HG02610 (cell line): ENCODE measurements around the gene CDC42EP1.
"Not testable (repeated sequence)": the region's sequence is repeated elsewhere in the genome, so short reads cannot be mapped to it uniquely, and the experiment has no call there.

Source experiments
- ATAC-seq: cut with Tn5 transposase; IDR thresholded peaks from one replicate; pipeline ENCODE4 v1.9.1; 2021; ENCODE audit warnings: mild to moderate bottlenecking, moderate library complexity; ENCODE audit not compliant: unreplicated experiment

The CDC42EP1 gene, protein sequence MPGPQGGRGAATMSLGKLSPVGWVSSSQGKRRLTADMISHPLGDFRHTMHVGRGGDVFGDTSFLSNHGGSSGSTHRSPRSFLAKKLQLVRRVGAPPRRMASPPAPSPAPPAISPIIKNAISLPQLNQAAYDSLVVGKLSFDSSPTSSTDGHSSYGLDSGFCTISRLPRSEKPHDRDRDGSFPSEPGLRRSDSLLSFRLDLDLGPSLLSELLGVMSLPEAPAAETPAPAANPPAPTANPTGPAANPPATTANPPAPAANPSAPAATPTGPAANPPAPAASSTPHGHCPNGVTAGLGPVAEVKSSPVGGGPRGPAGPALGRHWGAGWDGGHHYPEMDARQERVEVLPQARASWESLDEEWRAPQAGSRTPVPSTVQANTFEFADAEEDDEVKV

DNA sequence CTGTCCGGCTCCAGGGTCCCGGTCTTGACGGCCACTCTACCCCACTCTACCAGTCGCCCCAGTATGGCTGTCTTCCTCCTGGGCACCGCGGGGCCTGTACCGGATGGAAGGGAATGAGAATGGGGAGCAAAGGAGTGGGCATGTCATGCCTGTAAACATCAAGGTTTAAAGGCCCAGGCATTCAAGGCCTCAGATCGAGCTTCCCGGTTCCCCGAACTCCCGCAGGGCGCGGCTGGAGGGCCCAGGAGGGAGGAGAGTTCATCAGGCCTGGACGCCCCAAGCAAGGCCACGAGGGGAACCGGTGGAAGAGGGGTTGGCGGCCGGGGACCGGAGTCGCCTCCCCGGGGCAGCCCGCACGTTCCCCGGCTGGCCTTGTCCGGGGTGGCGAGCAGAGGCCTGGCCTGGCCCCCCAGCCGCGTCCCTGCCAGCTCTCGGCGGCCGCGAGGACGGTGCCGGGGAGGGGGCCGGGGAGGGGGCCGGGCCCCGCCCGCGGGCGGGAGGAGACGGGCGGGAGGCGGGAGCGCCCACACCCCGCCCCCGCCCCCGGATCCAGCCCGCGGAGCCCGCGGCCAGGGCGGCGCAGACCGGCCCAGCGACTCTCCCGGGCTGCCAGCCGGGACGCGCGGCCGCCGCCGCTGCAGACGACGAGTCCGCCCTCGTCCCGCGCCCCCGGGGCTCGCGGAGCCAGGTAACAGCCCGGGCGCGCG is at the start of gene CDC42EP1:
CDC42EP1 (plus strand) TSS at position 580 of the 707 bp plus-strand sequence. CDS start 5,870 bp downstream, outside the sequence.
- ATAC-seq: no peak

DNA sequence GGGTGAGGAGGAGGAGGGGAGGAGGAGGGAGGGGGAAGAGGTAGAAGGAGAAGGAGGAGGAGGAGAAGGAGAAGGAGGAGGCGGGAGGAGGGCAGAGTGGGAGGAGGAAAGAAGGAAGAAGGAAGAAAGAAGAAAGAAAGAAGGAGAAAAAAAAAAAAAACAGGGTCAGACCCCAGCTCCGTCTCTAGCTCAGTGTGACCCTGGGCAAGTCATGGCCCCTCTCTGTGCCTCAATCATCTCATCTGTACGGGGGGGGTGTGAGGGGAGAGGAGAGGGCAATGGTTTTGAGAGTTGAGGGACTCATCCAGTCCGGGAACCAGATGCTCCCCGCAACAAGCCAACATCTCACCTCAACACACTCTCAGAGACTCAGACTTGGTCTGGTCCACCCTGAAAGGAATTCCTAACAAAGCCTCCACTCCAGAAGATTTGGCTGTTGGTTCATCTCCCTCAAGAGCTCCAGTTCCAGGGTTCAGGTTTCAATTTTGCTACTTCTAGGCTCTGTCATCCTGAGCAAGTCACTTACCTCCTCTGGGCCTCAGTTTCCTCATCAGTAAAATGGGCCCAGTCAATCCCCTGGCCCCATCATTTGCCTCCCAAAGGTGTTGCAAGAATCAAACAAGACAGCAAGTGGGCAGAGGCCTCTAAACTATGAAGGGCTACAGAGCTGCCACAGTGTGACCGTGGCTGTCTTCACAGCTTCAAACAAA is 48.7 kb upstream of the CDC42EP1 start:
- no peak for ATAC-seq

DNA sequence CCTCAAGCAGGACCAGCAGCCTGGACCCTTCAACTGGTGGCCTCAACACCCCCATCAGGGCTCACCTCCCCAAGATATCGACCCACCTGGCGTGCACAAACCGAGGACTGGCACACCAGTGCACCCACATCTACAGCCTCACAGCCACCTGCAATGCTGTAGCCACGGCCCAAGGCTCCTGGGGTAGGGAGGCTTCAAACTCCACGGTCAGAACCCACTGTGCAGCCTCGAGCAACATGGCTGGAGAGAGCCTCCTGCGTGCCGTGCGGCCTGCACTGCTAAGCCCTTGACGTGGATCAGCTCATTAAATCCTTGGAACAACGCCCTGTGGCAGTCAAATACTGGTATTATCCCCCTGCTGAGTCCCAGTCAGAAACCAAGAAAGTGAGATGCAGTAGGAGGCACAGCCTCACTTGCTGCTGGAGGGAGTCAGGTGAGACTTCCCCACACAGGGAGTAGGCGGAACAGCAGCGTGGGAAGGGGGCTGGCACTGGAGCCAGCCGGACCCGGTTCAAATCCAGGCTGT is 45.7 kb upstream of the CDC42EP1 start:
- no peak for ATAC-seq

DNA sequence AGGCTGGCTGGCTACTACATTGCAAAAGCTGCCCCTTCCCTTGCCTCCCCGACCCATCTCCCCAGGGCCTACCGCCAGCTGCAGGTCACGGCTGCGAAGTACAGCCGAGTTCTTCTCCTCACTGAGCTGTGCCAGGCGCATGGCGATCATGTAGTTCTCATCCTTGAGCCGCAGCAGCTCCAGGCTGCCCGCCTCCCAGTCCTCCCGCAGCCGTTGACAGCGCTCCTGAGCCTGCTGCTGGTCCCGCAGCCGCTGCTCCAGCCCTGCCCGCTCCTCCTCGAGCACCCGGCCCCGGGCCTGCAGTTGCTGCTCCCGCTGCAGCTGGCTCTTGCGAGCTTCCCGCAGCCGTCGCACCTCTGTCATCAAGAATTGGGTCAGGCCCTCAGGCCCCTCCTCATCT is 44.4 kb upstream of the CDC42EP1 start:
- no peak for ATAC-seq

DNA sequence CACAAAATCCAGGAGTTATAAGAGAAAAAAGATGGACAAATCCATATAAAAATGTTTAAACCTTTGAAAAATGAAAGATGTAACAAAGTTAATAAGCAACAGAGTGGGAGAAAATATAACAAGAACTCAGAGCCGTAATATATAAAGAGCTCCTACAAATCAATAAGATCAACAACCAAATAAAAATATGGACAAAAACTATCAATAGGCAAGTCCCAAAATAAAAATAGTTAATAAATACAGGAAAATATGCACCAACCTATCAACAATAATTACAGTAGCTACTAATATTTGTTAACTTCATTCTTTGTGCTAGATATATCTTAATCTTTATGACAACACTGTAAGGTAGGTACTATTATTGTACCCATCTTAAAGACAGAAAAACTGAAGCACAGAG is 43.8 kb upstream of the CDC42EP1 start:
- ATAC-seq: no peak

DNA sequence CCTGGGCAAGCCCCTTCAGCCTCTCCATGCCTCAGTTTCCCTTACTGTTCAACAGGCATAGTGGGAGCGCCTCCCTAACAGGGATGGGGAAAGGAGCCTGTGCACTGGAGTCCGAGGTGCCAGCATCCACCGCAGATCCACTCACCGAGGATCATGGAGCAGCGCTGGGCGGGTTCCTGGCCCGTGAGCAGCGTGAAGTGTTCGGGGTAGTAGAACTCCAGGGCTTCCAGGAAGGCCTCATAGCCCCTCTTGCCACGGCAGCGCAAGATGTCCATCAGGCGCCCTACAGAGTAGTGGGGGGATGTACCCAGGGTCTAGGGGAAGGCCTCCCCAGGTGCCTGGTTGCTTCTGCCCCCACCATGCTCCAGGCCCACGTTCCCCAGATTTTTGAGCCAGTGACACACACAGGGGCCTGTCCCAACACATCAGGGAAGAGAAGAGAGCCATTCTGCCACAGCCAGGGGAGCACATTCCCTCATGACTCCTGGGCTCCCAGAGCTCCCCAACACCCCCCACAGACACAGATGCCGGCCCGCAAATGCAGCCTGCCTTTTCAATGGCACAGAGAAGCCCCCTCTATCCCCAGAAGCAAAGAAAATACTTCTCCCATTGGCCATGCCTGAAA is 42.3 kb upstream of the CDC42EP1 start:
- ATAC-seq: no peak

DNA sequence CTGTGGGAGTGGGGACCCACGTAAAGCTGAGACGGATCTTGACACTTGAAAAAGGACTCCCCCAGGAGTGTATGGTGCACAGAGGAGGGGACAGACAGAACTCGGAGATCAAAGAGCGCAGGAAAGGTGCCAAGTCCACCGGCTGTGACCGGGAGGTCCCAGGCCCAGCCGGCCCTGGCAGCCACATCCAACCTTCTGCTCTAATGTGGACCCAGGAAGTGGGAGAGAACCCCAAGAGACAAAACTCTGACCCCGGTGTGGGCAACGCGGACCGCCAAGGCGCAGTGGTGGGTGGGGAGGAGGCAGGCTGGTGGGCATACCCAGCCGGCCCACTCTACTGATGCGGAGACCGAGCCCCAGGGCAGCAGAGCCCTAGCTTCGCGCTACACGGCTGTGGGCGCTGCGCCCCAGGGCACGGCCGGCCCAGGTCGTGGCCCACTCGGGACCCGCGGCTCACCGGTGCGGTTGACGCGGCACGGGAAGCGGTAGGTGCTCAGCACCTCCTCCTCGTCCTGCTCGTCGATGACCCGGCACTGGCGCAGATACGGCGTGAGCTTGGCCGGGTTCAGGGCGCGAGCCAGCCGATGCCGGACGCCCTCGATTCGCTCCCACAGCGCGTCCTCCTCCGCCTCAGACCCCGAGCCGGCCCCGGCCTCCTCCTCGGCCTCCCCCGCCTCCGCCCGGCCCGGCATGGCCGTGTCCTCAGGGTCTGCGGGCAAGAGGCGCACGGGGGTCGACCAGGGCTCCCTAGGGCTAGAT is 41.6 kb upstream of the CDC42EP1 start:
- ATAC-seq: no peak

DNA sequence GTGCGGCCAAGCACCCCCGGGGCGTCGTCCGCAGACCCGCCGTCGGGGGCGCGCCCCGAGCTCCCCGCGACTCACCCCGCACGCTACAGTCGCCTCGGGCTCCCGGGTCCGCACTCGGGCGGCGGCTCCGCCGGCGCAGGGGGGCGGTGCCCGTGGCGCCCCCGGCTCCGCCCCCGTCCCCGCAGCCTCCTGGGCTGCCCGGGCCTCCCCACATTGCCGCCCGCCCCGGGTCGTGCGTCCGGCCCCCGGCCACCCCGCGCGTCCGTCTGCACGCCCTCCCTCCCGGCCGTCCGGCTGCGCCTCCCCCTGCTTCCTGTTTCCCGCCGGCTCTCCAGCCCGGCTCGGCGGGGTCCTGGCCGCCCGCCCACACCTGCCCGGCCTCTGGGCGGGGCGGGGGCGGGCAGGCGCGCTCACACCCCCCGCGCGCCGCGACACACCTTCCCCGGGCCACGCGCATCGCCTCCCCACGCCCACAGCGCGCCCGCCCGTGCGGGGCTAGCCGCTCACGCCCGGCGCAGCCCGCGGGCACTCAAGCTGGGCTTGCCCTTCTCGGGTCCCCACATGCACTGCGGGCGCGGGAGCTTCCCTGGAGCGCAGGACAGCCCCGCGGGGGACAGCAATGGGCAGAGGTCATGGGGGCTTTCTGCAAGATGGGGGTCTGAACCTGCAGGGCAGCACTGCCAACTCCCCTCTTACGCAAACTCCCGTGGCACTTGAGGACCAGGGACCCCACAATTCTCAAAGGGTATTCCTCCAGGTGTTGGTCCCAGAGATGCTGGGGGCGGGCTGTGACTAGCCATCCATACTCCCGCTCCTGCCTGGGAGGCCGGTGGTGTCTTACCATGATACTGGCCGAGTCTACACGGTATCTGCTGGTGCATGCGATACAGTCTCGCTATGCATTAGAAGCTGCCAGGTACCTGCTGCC is 40.7 kb upstream of the CDC42EP1 start, which contains the start of gene CARD10:
CARD10 (minus strand) TSS at position 148 of the 928 bp plus-strand sequence. CDS start 215 bp downstream, outside the sequence.
- ATAC-seq: no peak

DNA sequence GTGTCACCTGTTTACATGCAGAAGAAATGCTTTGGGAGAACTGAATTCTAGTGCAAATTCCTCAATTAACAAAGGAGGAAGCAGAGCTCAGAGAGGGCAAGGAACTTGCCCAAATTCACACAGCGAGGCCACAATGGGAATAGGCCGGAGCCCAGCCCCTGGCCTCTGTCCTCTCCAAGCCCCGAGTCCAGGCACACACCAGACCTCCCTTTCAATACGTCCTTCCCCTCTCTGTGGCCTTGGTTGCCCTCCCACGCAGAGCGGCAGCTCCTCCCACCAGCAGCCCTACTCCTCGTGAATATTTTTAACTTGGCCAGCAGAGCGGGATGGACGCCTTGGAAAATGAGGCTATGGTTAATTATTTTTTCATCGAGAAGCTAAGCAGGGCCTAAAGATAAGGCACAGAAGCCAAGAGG is 39.5 kb upstream of the CDC42EP1 start:
- no peak for ATAC-seq

DNA sequence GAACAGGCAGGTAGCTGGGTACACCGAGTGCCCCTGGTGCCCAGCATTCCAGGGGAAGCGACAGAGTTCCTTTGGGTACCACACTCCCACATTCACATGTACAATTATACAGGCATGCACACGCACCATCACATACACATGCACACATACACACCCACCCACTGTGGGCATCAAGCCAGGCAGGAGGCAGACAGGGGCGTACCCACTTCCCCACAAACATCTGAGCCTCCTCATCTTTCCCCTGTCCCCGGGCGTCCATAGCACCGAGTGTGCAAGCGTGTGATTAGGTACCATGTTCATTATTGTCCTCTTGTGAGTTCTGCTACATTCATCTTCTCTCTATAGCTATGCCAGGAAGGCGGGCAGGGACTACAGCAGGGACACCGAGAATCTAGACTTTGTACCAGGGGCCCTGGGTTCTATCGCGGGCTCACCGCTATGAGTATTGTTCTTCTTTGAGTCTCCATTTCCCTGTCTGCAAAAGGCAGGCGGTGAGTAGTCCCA is 39.0 kb upstream of the CDC42EP1 start:
- no peak for ATAC-seq

DNA sequence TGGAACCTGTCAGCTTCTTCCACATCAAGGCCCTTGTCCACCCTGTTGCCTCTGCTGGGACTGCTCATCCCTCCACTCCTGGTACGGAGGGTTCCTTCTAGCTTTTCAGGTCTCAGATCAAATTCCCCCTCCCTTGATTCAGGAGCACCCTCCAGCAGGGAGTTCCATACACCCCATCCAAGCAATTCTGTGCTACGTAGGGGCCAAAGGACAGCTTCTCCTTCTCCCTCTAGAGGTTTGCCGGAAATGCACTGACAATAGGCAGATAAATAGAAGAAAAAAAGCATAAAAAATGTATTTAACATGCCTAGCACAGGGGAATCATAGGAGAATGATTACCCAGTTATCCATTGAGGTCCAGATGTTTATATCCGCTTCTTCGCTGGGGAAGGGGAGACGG is 37.8 kb upstream of the CDC42EP1 start:
- no peak for ATAC-seq

DNA sequence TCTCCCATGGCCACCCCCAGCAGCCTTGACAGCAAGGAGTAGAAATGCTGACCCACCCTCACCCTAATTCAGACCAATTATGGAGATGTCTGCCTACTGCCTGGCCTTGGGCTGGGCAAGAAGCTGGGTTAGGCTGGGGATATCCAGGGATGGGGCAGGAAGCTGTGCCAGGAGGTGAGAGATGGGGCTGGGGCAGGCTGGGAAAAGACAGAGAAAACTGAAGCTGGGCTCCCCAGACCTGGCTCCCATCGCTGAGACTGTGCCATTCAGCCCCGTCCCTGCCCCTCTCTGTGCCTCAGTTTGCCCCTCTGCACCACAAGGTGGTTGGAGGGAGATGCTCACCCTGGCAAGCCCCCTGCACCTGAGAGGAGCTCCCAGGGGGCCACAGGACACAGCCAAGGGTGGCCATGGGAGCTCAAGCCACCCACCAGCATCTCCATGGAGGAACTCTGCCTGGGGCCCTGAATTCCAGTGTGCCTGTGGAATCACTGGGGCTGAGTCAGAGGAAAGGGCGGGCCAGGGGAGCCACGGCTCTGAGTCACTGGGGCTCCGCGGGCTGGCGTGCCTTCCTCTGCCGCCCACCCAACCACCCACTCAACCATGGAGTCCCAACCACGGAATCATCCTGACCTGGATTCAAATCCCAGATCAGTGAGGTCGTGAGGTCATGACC is 35.1 kb upstream of the CDC42EP1 start:
- ATAC-seq: no peak

DNA sequence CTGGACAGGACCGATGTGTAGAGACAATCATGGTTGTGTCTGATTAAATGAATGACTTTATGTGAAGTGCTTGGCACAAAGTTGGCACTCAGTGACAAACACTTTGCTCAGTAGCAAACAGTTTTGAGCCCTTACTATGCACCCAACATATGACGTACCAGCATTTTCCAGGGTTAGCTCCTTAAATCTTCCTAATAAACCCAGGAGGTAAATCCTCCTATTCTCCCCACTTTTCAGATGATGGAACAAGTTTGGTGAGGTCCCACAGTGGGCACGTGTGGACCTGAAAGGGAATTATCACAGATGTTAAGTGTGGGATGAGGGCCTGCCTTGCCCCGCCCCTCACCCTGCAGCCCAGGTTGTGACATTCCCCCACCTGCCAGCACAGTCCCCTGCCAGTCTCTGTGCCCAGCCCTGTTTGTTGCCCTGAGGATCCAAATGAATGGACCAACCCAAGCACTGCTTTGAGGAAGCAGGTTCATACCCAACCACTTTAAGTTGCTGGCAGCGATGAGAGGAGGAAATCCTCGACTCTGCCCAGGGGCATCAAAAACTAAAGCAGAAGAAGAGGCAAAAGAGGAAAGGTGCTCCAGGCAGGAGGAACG is 34.4 kb upstream of the CDC42EP1 start:
- no peak for ATAC-seq

DNA sequence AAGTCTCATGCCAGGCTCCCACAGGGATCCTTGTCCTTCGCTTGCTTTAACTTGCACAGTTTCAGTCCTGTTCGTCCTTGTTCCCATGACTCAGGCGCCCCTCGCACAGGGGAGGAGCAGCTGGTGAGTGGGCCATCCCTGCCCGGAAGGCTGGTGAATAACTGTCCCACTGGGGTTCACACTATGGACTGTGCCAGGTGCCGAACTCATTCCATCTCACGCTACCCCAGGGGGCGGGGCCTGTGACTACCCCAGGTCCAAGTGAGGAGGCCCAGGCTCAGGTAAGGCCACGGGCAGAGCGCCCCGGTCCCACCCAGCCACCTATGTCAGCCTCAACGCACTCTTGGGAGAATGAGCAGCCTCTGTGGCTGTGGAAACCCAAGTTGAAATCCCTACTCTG is 33.9 kb upstream of the CDC42EP1 start:
- no peak for ATAC-seq

DNA sequence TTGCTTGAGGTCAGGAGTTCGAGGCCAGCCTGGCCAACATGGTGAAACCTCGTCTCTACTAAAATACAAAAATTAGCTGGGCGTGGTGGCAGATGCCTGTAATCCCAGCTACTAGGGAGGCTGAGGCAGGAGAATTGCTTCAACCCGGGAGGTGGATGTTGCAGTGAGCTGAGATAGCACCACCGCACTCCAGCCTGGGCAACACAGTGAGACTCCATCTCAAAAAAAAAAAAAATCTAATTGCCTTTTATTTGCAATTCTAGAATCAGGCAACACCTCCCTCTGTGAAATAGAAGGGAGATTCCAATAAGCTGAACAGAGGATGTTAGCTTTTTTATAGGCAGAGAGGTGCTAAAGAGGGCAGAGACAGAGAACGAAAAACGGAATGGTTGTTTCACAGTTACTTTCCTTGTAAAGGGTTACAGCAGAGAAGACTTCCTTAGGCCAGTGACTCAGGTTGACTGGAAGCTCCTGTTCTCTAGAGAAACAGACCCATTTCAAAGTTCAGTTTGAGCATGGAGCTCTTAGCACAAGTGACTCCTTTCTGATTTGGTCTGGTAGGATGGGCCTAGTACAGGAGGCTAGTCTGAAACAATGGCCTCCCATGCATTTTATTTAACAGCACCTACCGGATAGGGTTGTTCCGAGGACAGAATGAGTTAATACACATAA is 33.1 kb upstream of the CDC42EP1 start:
- not testable (repeated sequence) for ATAC-seq

DNA sequence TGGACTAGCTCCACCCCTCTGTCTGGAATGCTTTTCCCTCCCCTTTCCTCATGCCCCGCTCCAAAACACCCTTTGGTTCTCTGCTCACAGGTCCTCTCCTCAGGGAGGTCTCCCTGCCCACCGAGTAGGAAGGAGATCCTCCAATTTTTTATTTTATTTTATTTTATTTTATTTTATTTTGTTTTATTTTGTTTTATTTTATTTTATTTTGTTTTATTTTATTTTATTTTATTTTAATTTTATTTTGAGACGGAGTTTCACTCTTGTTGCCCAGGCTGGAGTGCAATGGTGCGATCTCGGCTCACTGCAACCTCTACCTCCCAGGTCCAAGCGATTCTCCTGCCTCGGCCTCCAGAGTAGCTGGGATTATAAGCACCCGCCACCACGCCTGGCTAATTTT is 32.3 kb upstream of the CDC42EP1 start:
- not testable (repeated sequence) for ATAC-seq

DNA sequence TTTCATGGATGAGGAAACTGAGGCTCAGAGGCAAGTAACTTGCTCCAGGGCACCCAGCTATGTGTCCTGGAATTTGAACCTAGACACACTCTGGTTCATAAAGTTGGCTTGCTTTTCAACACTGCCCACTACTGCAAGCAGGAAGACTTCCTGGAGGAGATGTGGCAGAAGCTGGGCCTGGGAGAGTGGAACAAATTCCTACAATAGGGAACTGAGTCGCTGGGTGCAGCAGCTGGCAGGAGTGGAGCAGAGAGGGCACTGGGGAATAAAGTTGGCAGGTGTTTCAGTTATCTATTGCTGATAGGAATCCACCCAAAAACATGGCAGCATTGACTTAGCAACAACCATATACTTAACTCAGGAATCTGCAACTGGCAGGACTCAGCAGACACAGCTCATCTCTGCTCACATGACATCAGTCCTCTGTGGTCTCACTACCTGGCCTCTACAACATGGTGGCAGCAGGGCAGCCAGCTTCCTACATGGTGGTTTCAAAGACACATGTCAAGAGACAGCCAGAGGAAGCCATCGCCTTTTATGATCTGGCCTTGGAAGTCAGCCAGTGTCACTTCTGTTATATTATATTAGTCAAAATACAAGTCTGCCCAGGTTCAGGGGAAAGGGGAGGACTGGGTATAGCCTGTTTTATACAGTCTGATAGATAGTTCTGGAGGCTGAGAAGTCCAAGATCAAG is 30.5 kb upstream of the CDC42EP1 start:
- no peak for ATAC-seq
